Esophagus squamous epithelium (tissue), 5 donors: Measurements from ENCODE around the gene C19orf81. TPM values are rescaled to one million over a fixed set of nuclear protein-coding genes. Genes with fewer than 3 reads are reported as not detected.

Experiments
- DNase-seq: peaks from one replicate; lab custom pipeline; 2025; lab: John Stamatoyannopoulos, UW
- H3K27ac ChIP-seq, 4 donors: fragments of 200-600 bp; sonication (generic); one replicate each; pipeline ENCODE4 v1.5.1; 2016 to 2019; ENCODE audit warnings: mild to moderate bottlenecking in 1 of 4
- H3K27me3 ChIP-seq, 4 donors: fragments of 200-600 bp; sonication (generic); 1 replicate in 3 of 4; 2 replicates in 1 of 4; pipeline versions ENCODE4 v1.5.1 to v1.6.0; 2017 to 2021; ENCODE audit warnings: antibody characterized with exemption in 1 of 4
- H3K36me3 ChIP-seq, 3 donors: fragments of 200-600 bp; sonication (generic); one replicate each; pipeline ENCODE4 v1.5.1; 2016 to 2019
- H3K4me1 ChIP-seq, 3 donors: fragments of 200-600 bp; sonication (generic); one replicate each; pipeline ENCODE4 v1.5.1; 2017 to 2019
- H3K4me3 ChIP-seq, 4 donors: fragments of 200-600 bp; sonication (generic); 1 replicate in 3 of 4; 2 replicates in 1 of 4; pipeline ENCODE4 v1.5.1; 2016 to 2019; ENCODE audit warnings: mild to moderate bottlenecking in 2 of 4, moderate library complexity in 1 of 4
- H3K9me3 ChIP-seq, 3 donors: fragments of 200-600 bp; sonication (generic); one replicate each; pipeline ENCODE4 v1.5.1; 2016 to 2019
- CTCF ChIP-seq, 6 experiments: fragments of 450-650 bp in 4 of 6; fragments of 200-600 bp in 2 of 6; sonication (generic) in 2 of 6; IDR thresholded peaks; one replicate each; pipeline ENCODE4 v1.5.1; 2016 to 2019; ENCODE audit warnings: antibody characterized with exemption in 6 of 6, mild to moderate bottlenecking in 4 of 6, moderate library complexity in 4 of 6
- POLR2A ChIP-seq, 4 donors: fragments of 450-650 bp; IDR thresholded peaks; one replicate each; pipeline ENCODE4 v1.6.1; 2017; ENCODE audit warnings: antibody characterized with exemption in 4 of 4, mild to moderate bottlenecking in 4 of 4, moderate library complexity in 3 of 4
- WGBS, 2 donors: methylation state at CpG; one replicate each; pipeline ENCODE4 v1.1.5; 2018; 5-methylcytosine and 5-hydroxymethylcytosine counted together
- intact Hi-C: fragments of 100-400 bp; cut with DNase I; formaldehyde crosslinking; loops from one replicate; pipeline ENCODE4 v1.15.0; 2022
- total RNA-seq, 4 donors: library from RNA; depleted of rRNA; stranded (reverse); fragments of >200 nt; gene quantifications; one replicate each; pipeline ENCODE4 v1.1.0, GENCODE V29; 2016
- donor health status: DM: yes; HTN: yes; CAD: no.

The C19orf81 gene
- total RNA-seq, result not detected

GRCh38 chr19:50649433-50650391 is at the start of gene C19orf81:
Gene C19orf81 (plus strand): TSS chr19:50649445. CDS start chr19:50649445, 0 bp downstream.
- H3K27me3 ChIP-seq, result peaks cover 0 to 91% (median 0%) of the 10 kb centered on the region in 4 donors
- 27 to 42% methylated on average over 5 to 6 of the region's 7 CpGs for WGBS, 2 donors
- no peak for DNase-seq

DNA sequence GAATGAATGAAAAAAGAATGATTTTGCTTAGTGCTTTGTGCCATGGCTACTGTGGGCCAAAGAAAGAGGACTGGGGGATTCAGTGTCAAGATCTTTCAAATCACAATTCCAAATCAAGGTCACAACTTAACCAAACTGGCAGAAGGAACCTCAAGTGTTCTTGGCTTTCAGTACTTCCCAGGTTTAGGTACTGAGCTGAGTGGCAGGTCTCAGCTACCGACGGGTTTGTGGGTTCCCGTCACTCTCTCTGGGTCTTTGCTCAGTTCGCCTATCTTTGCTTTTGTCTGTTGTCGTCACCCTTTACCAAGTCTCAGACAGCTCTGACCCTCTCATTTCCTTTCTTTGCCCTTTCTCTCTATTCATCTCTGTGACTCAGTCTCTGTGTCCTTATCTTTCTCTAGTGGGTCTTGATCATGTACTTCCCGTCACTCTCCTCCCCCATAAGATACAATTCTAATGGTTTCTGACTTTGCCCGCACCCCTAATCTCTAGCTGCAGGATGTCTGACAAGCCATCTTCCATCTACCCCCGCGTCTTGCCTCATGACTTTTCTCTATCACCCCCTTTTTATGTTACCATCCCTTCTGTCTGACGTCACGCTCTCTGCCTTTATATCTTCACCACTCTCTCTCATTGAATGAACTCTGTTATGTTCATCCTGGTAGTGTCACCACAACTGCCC is 47.7 kb upstream of the C19orf81 start:
- Histone ChIP-seq H3K27ac (no peak overlapping the region), H3K9me3 (no peaks in the 10 kb centered on the region), H3K4me1 (peaks cover 0 to 5% (median 0%) of the 10 kb centered on the region in 3 donors), H3K4me3 (no peak overlapping the region), H3K36me3 (no peaks in the 10 kb centered on the region), H3K27me3 (peaks cover 0 to 63% (median 0%) of the 10 kb centered on the region in 4 donors)
- intact Hi-C loops, result loop anchor here (5.0 kb wide), 1 partner anchor 181 kb away; no protein-coding TSS in a partner anchor
- no peak for DNase-seq
- TF ChIP-seq POLR2A (IDR thresholded peaks at IDR 0.05) (no peak), CTCF (IDR thresholded peaks at IDR 0.05) (no peak)
- 68 to 72% methylated on average over 11 of the region's 11 CpGs for whole genome bisulfite sequencing, 2 donors

More at GRCh38 chr19:50649433-50650391, at the start of gene C19orf81:
- H3K36me3 ChIP-seq, result no peaks in the 10 kb centered on the region
- H3K4me3 ChIP-seq, result no peak within 1 kb of the TSS
- TF ChIP-seq POLR2A (IDR thresholded peaks at IDR 0.05), result no peak
- no peak for TF ChIP-seq CTCF (IDR thresholded peaks at IDR 0.05)
- no peaks in the 10 kb centered on the region for H3K4me1 ChIP-seq
- H3K9me3 ChIP-seq, result peaks cover 0 to 2% (median 0%) of the 10 kb centered on the region in 3 donors
- H3K27ac ChIP-seq, result no peak within 1 kb of the TSS
- intact Hi-C loops, result no loop called here

DNA sequence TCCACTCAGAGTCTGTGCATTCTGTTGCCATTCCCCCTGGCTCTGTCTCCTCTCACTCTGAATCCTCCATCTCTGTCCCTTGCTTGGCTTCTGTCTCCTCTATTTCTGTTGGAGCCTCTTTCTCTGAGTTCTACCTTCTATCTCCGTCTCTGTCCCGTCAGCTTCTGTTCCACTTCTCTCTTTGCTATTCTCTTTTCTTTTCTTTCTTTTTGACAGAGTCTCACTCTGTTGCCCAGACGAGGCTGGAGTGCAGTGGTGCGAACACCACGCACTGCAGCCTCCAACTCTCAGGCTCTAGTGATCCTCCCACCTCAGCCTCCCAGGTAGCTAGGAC is 47.2 kb upstream of the C19orf81 start:
- TF ChIP-seq CTCF (IDR thresholded peaks at IDR 0.05), result no peak
- no peak for TF ChIP-seq POLR2A (IDR thresholded peaks at IDR 0.05)
- Histone ChIP-seq H3K4me1 (peaks cover 0 to 5% (median 0%) of the 10 kb centered on the region in 3 donors), H3K36me3 (no peaks in the 10 kb centered on the region), H3K27ac (no peak overlapping the region), H3K4me3 (no peak overlapping the region), H3K27me3 (peaks cover 0 to 67% (median 0%) of the 10 kb centered on the region in 4 donors), H3K9me3 (no peaks in the 10 kb centered on the region)
- no peak for DNase-seq
- 78 to 82% methylated on average over 5 of the region's 5 CpGs for WGBS, 2 donors
- intact Hi-C loops, result loop anchor here (5.0 kb wide), 1 partner anchor 180 kb away; no protein-coding TSS in a partner anchor

DNA sequence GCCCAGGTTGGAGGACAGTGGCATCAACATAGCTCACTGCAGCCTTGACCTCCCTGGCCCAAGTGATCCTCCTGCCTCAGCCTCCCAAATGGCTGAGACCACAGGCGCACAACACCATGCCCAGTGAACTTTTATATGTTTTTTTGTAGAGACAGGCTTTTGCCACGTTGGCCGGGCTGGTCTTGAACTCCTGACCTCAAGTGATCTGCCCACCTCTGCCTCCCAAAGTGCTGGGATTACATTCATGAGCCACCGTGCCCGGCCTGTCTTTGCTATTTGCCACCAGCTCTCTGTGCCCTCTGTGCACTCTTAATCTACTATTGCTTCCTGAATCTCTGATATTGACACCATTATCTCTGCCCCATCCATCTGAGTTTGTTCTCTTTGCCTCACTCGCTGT is 46.7 kb upstream of the C19orf81 start:
- Histone ChIP-seq H3K9me3 (no peaks in the 10 kb centered on the region), H3K27ac (no peak overlapping the region), H3K27me3 (peaks cover 0 to 68% (median 0%) of the 10 kb centered on the region in 4 donors), H3K4me3 (no peak overlapping the region), H3K4me1 (peaks cover 0 to 6% (median 0%) of the 10 kb centered on the region in 3 donors), H3K36me3 (no peaks in the 10 kb centered on the region)
- TF ChIP-seq CTCF (IDR thresholded peaks at IDR 0.05) (no peak), POLR2A (IDR thresholded peaks at IDR 0.05) (no peak)
- DNase-seq, result no peak
- intact Hi-C loops, result loop anchor here (5.0 kb wide), 1 partner anchor 180 kb away; no protein-coding TSS in a partner anchor
- WGBS, 2 donors, result 85 to 86% methylated on average over 6 of the region's 6 CpGs
